Measurements from ENCODE around the gene PHF5A. TPM values are rescaled to one million over a fixed set of nuclear protein-coding genes. Genes with fewer than 3 reads are reported as not detected.

PHF5A gene
- total RNA-seq, 2 experiments from 2014 or later = 58.8 to 62.1 TPM

Other genes starting within 250 kb of the PHF5A start
- gene CHADL, start 227.8 kb downstream of the PHF5A start, total RNA-seq = 1 to 10 TPM in 1 of 2 experiments, under 1 TPM in 1; 0.37 to 1.0 TPM
- 100 to 1,000 TPM; 123 to 125 TPM for gene RANGAP1, start 182.5 kb downstream of the PHF5A start, total RNA-seq
- 10 to 100 TPM; 48.4 to 50.8 TPM for gene ZC3H7B, start 167.2 kb downstream of the PHF5A start, total RNA-seq
- gene TEF, start 86.8 kb downstream of the PHF5A start, total RNA-seq = 1 to 10 TPM; 2.9 to 3.0 TPM
- 10 to 100 TPM; 33.2 to 33.6 TPM for gene TOB2, start 21.9 kb downstream of the PHF5A start, total RNA-seq
- gene ACO2, start 425 bp upstream of the PHF5A start, total RNA-seq = 10 to 100 TPM; 91.8 to 97.1 TPM
- gene POLR3H, start 75.8 kb upstream of the PHF5A start, total RNA-seq = 10 to 100 TPM; 31.3 to 31.9 TPM
- gene CSDC2, start 92.3 kb upstream of the PHF5A start, total RNA-seq = not detected
- gene PMM1, start 121.1 kb upstream of the PHF5A start, total RNA-seq = 10 to 100 TPM; 37.5 to 38.2 TPM
- gene DESI1, start 152.4 kb upstream of the PHF5A start, total RNA-seq = 10 to 100 TPM; 33.0 to 35.2 TPM
- 100 to 1,000 TPM; 302 to 308 TPM for gene XRCC6, start 152.6 kb upstream of the PHF5A start, total RNA-seq
- 100 to 1,000 TPM; 185 to 200 TPM for gene SNU13, start 220.2 kb upstream of the PHF5A start, total RNA-seq
- gene MEI1, start 230.8 kb upstream of the PHF5A start, total RNA-seq = 10 to 100 TPM; 48.1 to 48.4 TPM

Data from activated CD8-positive, alpha-beta T cell treated with anti-CD3 and anti-CD28 coated beads, Interleukin-2, amount 10 ng/mL, durations not matched to agents 7 days and 5 days (primary cell).